ENCODE results near the gene TOR4A.

DNA sequence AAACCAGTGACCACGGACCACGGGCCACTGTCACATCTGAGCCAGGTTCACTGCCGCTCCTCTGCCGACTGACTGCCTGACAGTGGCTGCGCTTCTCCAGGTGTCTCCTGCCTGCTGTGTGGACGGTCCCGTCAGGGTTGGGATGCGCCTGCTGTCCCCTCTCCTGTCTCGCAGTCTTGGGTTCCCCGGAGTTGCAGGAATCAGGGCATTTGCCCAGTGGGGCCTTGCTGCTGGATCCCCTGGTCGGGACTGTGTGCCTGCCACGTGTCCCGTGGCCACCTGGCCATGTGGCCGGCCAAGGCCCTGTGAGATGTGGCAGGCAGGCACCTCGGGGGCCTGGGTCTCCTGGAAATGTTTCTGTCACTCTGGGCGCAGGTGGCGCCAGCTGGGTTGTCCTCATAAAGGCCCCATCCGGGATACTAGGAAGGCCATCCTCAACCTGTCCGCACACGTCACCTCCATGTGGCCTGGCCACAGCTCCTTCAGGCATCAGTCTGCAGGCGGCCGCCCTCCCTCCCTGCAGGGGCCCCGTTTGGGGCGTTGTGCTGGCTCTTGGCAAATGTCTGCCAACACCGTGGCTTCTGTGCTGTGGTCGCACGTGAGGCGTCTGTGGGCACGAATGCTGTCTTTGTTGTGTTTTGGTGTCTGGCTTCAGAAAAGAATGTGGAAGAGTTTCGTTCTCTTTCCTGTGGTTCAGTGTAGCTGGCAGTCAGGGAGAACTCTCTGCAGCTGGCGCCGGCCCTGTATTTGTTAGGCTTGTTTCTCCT lies 6.4 kb upstream of the TOR4A start:
- TF ChIP-seq CTCF (conservative IDR thresholded peaks at IDR 0.05; ENCODE audit: low read depth in 2 of 2): no peak
- no peak for TF ChIP-seq EZH2 (IDR thresholded peaks at IDR 0.05; ENCODE audit: low read depth, unreplicated experiment)
- TF ChIP-seq STAT1 (IDR thresholded peaks at IDR 0.05; ENCODE audit: unreplicated experiment): no peak

Data from GM23338 (cell line).